A549 (cell line): ENCODE data around the gene CTRB2. TPM values are rescaled to one million over a fixed set of nuclear protein-coding genes. Genes with fewer than 3 reads are reported as not detected.

Experiments used
- ATAC-seq, 2 experiments: fragments of 200-7000 bp in 1 of 2; fragments of >200 bp in 1 of 2; cut with Nextera tagmentation in 1 of 2; cut with Tn5 transposase in 1 of 2; 3 replicates each; pipeline versions ENCODE4 v1.8.0 to v1.9.1; 2018 to 2020; ENCODE audit warnings: mild to moderate bottlenecking in 1 of 2, moderate library complexity in 1 of 2
- CTCF ChIA-PET: fragments of 300-600 bp; sonication (Branson Sonifier 250); formaldehyde crosslinking; extraction: SDS; loops from one replicate; lab custom pipeline; 2021; ENCODE audit warnings: antibody characterized with exemption, inconsistent platforms; lab: Yijun Ruan, JAX
- POLR2A ChIA-PET: fragments of 350-600 bp; formaldehyde crosslinking; extraction: SDS; loops from one replicate; lab custom pipeline; 2021; ENCODE audit warnings: antibody characterized with exemption, inconsistent platforms; lab: Yijun Ruan, JAX
- DNase-seq, 2 experiments: peaks; one replicate each; pipeline versions ENCODE4 v3.0.0 to v3.0.0-alpha.2; 2011 to 2016; ENCODE audit warnings: low read depth in 1 of 2, low spot score in 1 of 2
- FAIRE-seq: peaks from 2 replicates; lab custom pipeline; 2011; peaks lifted over from hg19 to GRCh38; lab: Jason Lieb, UNC
- H3K27ac ChIP-seq, 2 experiments: fragments of >200 bp; sonication (Bioruptor Twin); formaldehyde crosslinking; 3 replicates each; pipeline ENCODE4 v1.5.1; 2016 to 2017
- H3K4me1 ChIP-seq: fragments of >200 bp; sonication (Bioruptor Twin); formaldehyde crosslinking; 3 replicates; pipeline ENCODE4 v1.6.1; 2016
- H3K4me2 ChIP-seq: fragments of >200 bp; sonication (Bioruptor Twin); formaldehyde crosslinking; 3 replicates; pipeline ENCODE4 v1.6.1; 2016
- H3K4me3 ChIP-seq: fragments of >200 bp; sonication (Bioruptor Twin); formaldehyde crosslinking; 3 replicates; pipeline ENCODE4 v1.5.1; 2016
- H3K9me3 ChIP-seq: fragments of >200 bp; sonication (Bioruptor Twin); formaldehyde crosslinking; 3 replicates; pipeline ENCODE4 v1.6.1; 2016
- BCL3 ChIP-seq: fragments of >200 bp; sonication (Bioruptor Twin); formaldehyde crosslinking; IDR thresholded peaks from 3 replicates; pipeline ENCODE4 v1.6.1; 2016
- CBX8 ChIP-seq: fragments of 200-600 bp; sonication (generic); IDR thresholded peaks from 2 replicates; pipeline ENCODE4 v1.6.1; 2016
- E2F6 ChIP-seq: IDR thresholded peaks from 2 replicates; pipeline ENCODE4 v1.6.1; 2012; ENCODE audit warnings: low read depth, borderline replicate concordance
- EHF ChIP-seq: fragments of 250-450 bp; sonication (Bioruptor Pico); IDR thresholded peaks from 2 replicates; pipeline ENCODE4 v1.5.0; 2020; ENCODE audit warnings: mild to moderate bottlenecking
- EHMT2 ChIP-seq: fragments of 200-600 bp; sonication (generic); IDR thresholded peaks from 2 replicates; pipeline ENCODE4 v1.6.1; 2016; ENCODE audit warnings: antibody characterized with exemption, low read depth, mild to moderate bottlenecking, moderate library complexity
- EP300 ChIP-seq, 2 experiments: fragments of >200 bp; sonication (Bioruptor Twin); formaldehyde crosslinking; IDR thresholded peaks; 2 replicates in 1 of 2; 3 replicates in 1 of 2; pipeline ENCODE4 v1.6.1; 2016 to 2017
- ESRRA ChIP-seq: fragments of 150-350 bp; IDR thresholded peaks from 2 replicates; pipeline ENCODE4 v1.6.1; 2014; ENCODE audit warnings: mild to moderate bottlenecking, low read length, borderline replicate concordance
- FOSL2 ChIP-seq, 2 experiments: fragments of 450-650 bp in 1 of 2; fragments of >200 bp in 1 of 2; sonication (Bioruptor Twin) in 1 of 2; formaldehyde crosslinking; IDR thresholded peaks; 2 replicates each; pipeline versions ENCODE4 v1.5.0 to v1.6.1; 2016 to 2020; ENCODE audit warnings: mild to moderate bottlenecking in 1 of 2, moderate library complexity in 1 of 2
- FOXS1 ChIP-seq: fragments of 250-450 bp; sonication (Bioruptor Pico); IDR thresholded peaks from 2 replicates; pipeline ENCODE4 v1.5.0; 2020; ENCODE audit warnings: mild to moderate bottlenecking, moderate library complexity
- HDAC2 ChIP-seq: fragments of 200-600 bp; sonication (generic); IDR thresholded peaks from 2 replicates; pipeline ENCODE4 v1.6.1; 2016
- HES2 ChIP-seq: fragments of >200 bp; sonication (Bioruptor Twin); formaldehyde crosslinking; IDR thresholded peaks from 2 replicates; pipeline ENCODE4 v1.6.1; 2016
- HEYL ChIP-seq: fragments of 250-450 bp; sonication (Bioruptor Pico); IDR thresholded peaks from 2 replicates; pipeline ENCODE4 v1.8.0; 2021; ENCODE audit warnings: mild to moderate bottlenecking, moderate library complexity
- HOXA7 ChIP-seq: fragments of 250-450 bp; sonication (Bioruptor Pico); IDR thresholded peaks from 2 replicates; pipeline ENCODE4 v1.5.0; 2020; ENCODE audit warnings: mild to moderate bottlenecking, moderate library complexity
- HOXB13 ChIP-seq: fragments of 250-450 bp; sonication (Bioruptor Pico); IDR thresholded peaks from 2 replicates; pipeline ENCODE4 v1.5.0; 2020; ENCODE audit warnings: low read depth, mild to moderate bottlenecking, moderate library complexity
- HOXB5 ChIP-seq: fragments of 250-450 bp; sonication (Bioruptor Pico); IDR thresholded peaks from 2 replicates; pipeline ENCODE4 v1.5.0; 2020; ENCODE audit warnings: mild to moderate bottlenecking, moderate library complexity
- JUN ChIP-seq, 2 experiments: fragments of >200 bp; sonication (Bioruptor Twin); formaldehyde crosslinking; IDR thresholded peaks; 2 replicates in 1 of 2; 3 replicates in 1 of 2; pipeline ENCODE4 v1.6.1; 2016 to 2017
- JUNB ChIP-seq: fragments of >200 bp; sonication (Bioruptor Twin); formaldehyde crosslinking; IDR thresholded peaks from 2 replicates; pipeline ENCODE4 v1.6.1; 2016
- KDM1A ChIP-seq: fragments of 200-600 bp; sonication (generic); IDR thresholded peaks from 2 replicates; pipeline ENCODE4 v1.6.1; 2016; ENCODE audit warnings: low read depth, mild to moderate bottlenecking
- KDM5A ChIP-seq: fragments of 200-600 bp; sonication (generic); IDR thresholded peaks from 2 replicates; pipeline ENCODE4 v1.6.1; 2016; ENCODE audit warnings: antibody characterized with exemption, mild to moderate bottlenecking
- MYC ChIP-seq: IDR thresholded peaks from 2 replicates; pipeline ENCODE4 v1.6.1; 2012; ENCODE audit warnings: mild to moderate bottlenecking, inconsistent platforms, low read length, improper control_type of control experiment, borderline replicate concordance
- NFE2L2 ChIP-seq: fragments of 150-350 bp; conservative IDR thresholded peaks from 2 replicates; pipeline ENCODE4 v1.6.1; 2014; ENCODE audit warnings: low read length
- POLR2A ChIP-seq: IDR thresholded peaks from 2 replicates; pipeline ENCODE4 v1.6.1; 2012; ENCODE audit warnings: mild to moderate bottlenecking, low read length
- RAD21 ChIP-seq, 2 experiments: fragments of >200 bp in 1 of 2; sonication (Bioruptor Twin) in 1 of 2; formaldehyde crosslinking in 1 of 2; IDR thresholded peaks in 1 of 2; conservative IDR thresholded peaks in 1 of 2; 2 replicates in 1 of 2; 3 replicates in 1 of 2; pipeline ENCODE4 v1.6.1; 2012 to 2018; ENCODE audit warnings: inconsistent platforms in 1 of 2
- REST ChIP-seq: fragments of 200-600 bp; sonication (generic); IDR thresholded peaks from 2 replicates; pipeline ENCODE4 v1.6.1; 2016; ENCODE audit warnings: antibody characterized with exemption, mild to moderate bottlenecking, moderate library complexity
- SMC3 ChIP-seq: fragments of >200 bp; sonication (Bioruptor Twin); formaldehyde crosslinking; IDR thresholded peaks from 3 replicates; pipeline ENCODE4 v1.6.1; 2018; ENCODE audit warnings: inconsistent platforms
- TP53 ChIP-seq: fragments of 250-450 bp; sonication (Bioruptor Pico); IDR thresholded peaks from 2 replicates; pipeline ENCODE4 v1.5.0; 2021; ENCODE audit warnings: mild to moderate bottlenecking, moderate library complexity
- ZFP36 ChIP-seq: fragments of 450-650 bp; IDR thresholded peaks from 2 replicates; pipeline ENCODE4 v1.6.1; 2014; ENCODE audit warnings: borderline replicate concordance; ENCODE audit not compliant: partially characterized antibody
- ZSCAN20 ChIP-seq: fragments of 250-450 bp; sonication (Bioruptor Pico); IDR thresholded peaks from 2 replicates; pipeline ENCODE4 v1.8.0; 2022; ENCODE audit warnings: mild to moderate bottlenecking, moderate library complexity
- WGBS: methylation state at CpG from one replicate; pipeline ENCODE4 v1.1.6; 2017; ENCODE audit errors: missing lambda C conversion rate; 5-methylcytosine and 5-hydroxymethylcytosine counted together
- polyA plus RNA-seq, 4 experiments: library from polyadenylated mRNA; depleted of rRNA in 3 of 4; stranded (reverse); fragments of >200 nt; fragmentation: RNase III in 1 of 4; extraction: RNeasy Plus Mini Kit Qiagen cat#74134 plus additional on column Dnase treatment in 1 of 4; gene quantifications; 2 replicates in 3 of 4; 3 replicates in 1 of 4; pipeline ENCODE4 v1.2.3, GENCODE V29; 2011 to 2017
- TF ChIP-seq, protein P1 (sequence below): fragments of >200 bp; sonication (Bioruptor Twin); formaldehyde crosslinking; IDR thresholded peaks from 3 replicates; pipeline ENCODE4 v1.5.1; 2016

The CTRB2 gene
- polyA plus RNA-seq, 2 of the 4 experiments (the other 2 are of a cell fraction): not detected

DNA sequence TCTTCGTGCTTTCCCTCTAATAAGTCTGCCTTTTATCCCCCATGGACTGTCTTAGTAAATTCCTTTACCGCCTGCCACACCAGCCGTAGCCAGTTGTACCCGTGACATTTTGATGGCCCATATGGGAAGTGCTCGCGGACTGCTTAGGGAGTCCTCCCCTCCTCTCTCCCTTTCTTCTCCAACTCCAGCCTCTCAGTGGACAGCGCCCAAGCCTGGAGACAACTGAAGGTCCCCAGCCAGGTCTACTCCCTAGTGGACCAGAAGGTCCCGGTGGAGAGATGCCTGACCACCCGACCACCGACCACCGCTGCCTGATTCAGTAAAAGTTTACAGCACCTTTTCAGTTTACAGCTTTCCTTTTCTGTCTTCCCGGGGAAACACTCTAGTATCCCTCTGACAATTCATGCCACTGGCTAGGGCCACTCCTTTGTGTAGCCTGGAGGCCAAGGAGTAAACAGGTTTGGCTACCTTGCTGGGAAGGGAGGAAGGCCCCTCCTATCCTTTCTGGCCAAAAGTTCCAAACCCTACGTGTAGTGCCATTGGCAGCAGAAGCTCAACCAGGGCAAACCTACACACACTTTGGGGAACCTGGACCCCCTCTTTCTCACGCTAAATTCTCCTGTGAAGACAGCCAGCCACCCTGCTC is 18.0 kb downstream of the CTRB2 start:
- no peak overlapping the region for H3K4me2 ChIP-seq
- ChIA-PET CTCF (interaction anchor here (0.9 to 2.9 kb wide), 2 partner anchors 10 kb away, joined by 6 to 18 read pairs; no protein-coding TSS in a partner anchor), POLR2A (no interaction called here)
- no peak for DNase-seq
- no peak for ATAC-seq
- TF ChIP-seq HDAC2 (no peak), HEYL (CRISPR knock-in tag) (no peak), RAD21 (conservative IDR thresholded peaks at IDR 0.05 in 1 of 2, IDR thresholded peaks at IDR 0.05 in 1 of 2) (no peak), POLR2A (no peak), ZFP36 (no peak), NFE2L2 (no peak), SMC3 (no peak), KDM5A (no peak), MYC (no peak), HOXB13 (CRISPR knock-in tag) (no peak), HOXB5 (CRISPR knock-in tag) (no peak), ZSCAN20 (CRISPR knock-in tag) (no peak), CBX8 (no peak), EHMT2 (no peak), ESRRA (no peak), E2F6 (no peak), KDM1A (no peak), JUN (IDR thresholded peaks at IDR 0.05) (no peak)
- TF ChIP-seq, protein P1, sequence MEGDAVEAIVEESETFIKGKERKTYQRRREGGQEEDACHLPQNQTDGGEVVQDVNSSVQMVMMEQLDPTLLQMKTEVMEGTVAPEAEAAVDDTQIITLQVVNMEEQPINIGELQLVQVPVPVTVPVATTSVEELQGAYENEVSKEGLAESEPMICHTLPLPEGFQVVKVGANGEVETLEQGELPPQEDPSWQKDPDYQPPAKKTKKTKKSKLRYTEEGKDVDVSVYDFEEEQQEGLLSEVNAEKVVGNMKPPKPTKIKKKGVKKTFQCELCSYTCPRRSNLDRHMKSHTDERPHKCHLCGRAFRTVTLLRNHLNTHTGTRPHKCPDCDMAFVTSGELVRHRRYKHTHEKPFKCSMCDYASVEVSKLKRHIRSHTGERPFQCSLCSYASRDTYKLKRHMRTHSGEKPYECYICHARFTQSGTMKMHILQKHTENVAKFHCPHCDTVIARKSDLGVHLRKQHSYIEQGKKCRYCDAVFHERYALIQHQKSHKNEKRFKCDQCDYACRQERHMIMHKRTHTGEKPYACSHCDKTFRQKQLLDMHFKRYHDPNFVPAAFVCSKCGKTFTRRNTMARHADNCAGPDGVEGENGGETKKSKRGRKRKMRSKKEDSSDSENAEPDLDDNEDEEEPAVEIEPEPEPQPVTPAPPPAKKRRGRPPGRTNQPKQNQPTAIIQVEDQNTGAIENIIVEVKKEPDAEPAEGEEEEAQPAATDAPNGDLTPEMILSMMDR: no peak
- H3K4me3 ChIP-seq: no peak overlapping the region
- no peak overlapping the region for H3K27ac ChIP-seq
- WGBS: 65% methylated on average over 14 of the region's 14 CpGs
- FAIRE-seq: no peak
- H3K4me1 ChIP-seq: no peaks in the 10 kb centered on the region
- H3K9me3 ChIP-seq: peaks cover 54% of the 10 kb centered on the region

- no peak overlapping the region for H3K27ac ChIP-seq
- no peaks in the 10 kb centered on the region for H3K4me1 ChIP-seq
- DNase-seq: no peak
- no peak overlapping the region for H3K4me3 ChIP-seq
- no peak for FAIRE-seq
- ChIA-PET CTCF (interaction anchor here (0.7 to 0.8 kb wide), 2 partner anchors 17 to 18 kb away, joined by 4 to 5 read pairs; no protein-coding TSS in a partner anchor), POLR2A (no interaction called here)
- 31% methylated on average over 3 of the region's 3 CpGs for WGBS
- ATAC-seq: no peak
- H3K4me2 ChIP-seq: no peak overlapping the region
- peaks cover 66% of the 10 kb centered on the region for H3K9me3 ChIP-seq
- TF ChIP-seq REST (no peak), EHMT2 (no peak), MYC (no peak), POLR2A (no peak), HOXA7 (CRISPR knock-in tag) (no peak), TP53 (no peak), EHF (no peak), HOXB13 (CRISPR knock-in tag) (no peak), BCL3 (no peak), ZFP36 (no peak), FOXS1 (CRISPR knock-in tag) (no peak), HDAC2 (no peak), HOXB5 (CRISPR knock-in tag) (no peak), RAD21 (conservative IDR thresholded peaks at IDR 0.05 in 1 of 2, IDR thresholded peaks at IDR 0.05 in 1 of 2) (no peak), JUNB (no peak), EP300 (IDR thresholded peaks at IDR 0.05) (no peak), KDM5A (no peak), HES2 (no peak), NFE2L2 (no peak), FOSL2 (IDR thresholded peaks at IDR 0.05) (no peak), FOSL2 (CRISPR knock-in tag; IDR thresholded peaks at IDR 0.05) (no peak)
Observed at GRCh38 chr16:75181630-75182029, 25.3 kb downstream of the CTRB2 start.
